Activated CD4-positive, alpha-beta T cell treated with anti-CD3 and anti-CD28 coated beads, Interleukin-2, amount 50 U/mL, for 4 hours (primary cell): Measurements from ENCODE around the gene CHRM4.

Source experiments
- DNase-seq, 2 experiments: peaks; one replicate each; pipeline ENCODE4 v3.0.0-alpha.2; 2020

CHRM4 gene

GRCh38 chr11:46402957-46403902, 11.7 kb upstream of the CHRM4 start:
- no peak for DNase-seq

GRCh38 chr11:46397526-46397925, 6.0 kb upstream of the CHRM4 start:
- no peak for DNase-seq

GRCh38 chr11:46393759-46394158, 2.2 kb upstream of the CHRM4 start:
- no peak for DNase-seq

GRCh38 chr11:46393231-46393616, 1.6 kb upstream of the CHRM4 start:
- DNase-seq: no peak

- DNase-seq: peak; percentile 58
These were observed 1.1 kb upstream of the CHRM4 start for GRCh38 chr11:46392421-46393230.

GRCh38 chr11:46391186-46391577, 394 bp downstream of the CHRM4 start:
- DNase-seq: no peak

- no peak for DNase-seq
These were observed 1.0 kb downstream of the CHRM4 start for GRCh38 chr11:46390331-46391171.

- DNase-seq: peak in 1 of 2 experiments; percentile 31
These were observed 1.9 kb downstream of the CHRM4 start for GRCh38 chr11:46389450-46390330.

- DNase-seq: no peak
These were observed 2.7 kb downstream of the CHRM4 start for GRCh38 chr11:46388619-46389449.

- no peak for DNase-seq
These were observed 3.5 kb downstream of the CHRM4 start for GRCh38 chr11:46387919-46388618.

GRCh38 chr11:46387456-46387855, 4.1 kb downstream of the CHRM4 start:
- no peak for DNase-seq

- DNase-seq: no peak
These were observed 4.9 kb downstream of the CHRM4 start for GRCh38 chr11:46386674-46387073.

GRCh38 chr11:46386005-46386578, 5.5 kb downstream of the CHRM4 start:
- DNase-seq: no peak

- no peak for DNase-seq
These were observed 6.2 kb downstream of the CHRM4 start for GRCh38 chr11:46385169-46386004.

GRCh38 chr11:46383974-46384701, 7.4 kb downstream of the CHRM4 start:
- DNase-seq: no peak

GRCh38 chr11:46383404-46383758, 8.2 kb downstream of the CHRM4 start:
- DNase-seq: no peak

- no peak for DNase-seq
These were observed 8.8 kb downstream of the CHRM4 start for GRCh38 chr11:46382646-46383403.
